CD4-positive, alpha-beta T cell treated with Interleukin-4 for 4 hours (primary cell): ENCODE data around the gene TSHR.
"Not testable (repeated sequence)": the region's sequence is repeated elsewhere in the genome, so short reads cannot be mapped to it uniquely, and the experiment has no call there.

ENCODE experiments used
- DNase-seq: peaks from one replicate; pipeline ENCODE4 v3.0.0-alpha.2; 2020

TSHR gene

GRCh38 chr14:81087230-81087629 is 131.8 kb downstream of the TSHR start:
- no peak for DNase-seq

GRCh38 chr14:81091139-81091538 is 135.7 kb downstream of the TSHR start:
- DNase-seq: no peak

GRCh38 chr14:81091660-81092059 is 136.2 kb downstream of the TSHR start:
- no peak for DNase-seq

GRCh38 chr14:81093651-81094050 is 138.2 kb downstream of the TSHR start:
- no peak for DNase-seq

GRCh38 chr14:81095539-81095938 is 140.1 kb downstream of the TSHR start:
- no peak for DNase-seq

- DNase-seq: no peak
Observed at GRCh38 chr14:81096656-81097055, 141.2 kb downstream of the TSHR start.

- no peak for DNase-seq
Observed at GRCh38 chr14:81102217-81102616, 146.8 kb downstream of the TSHR start.

- no peak for DNase-seq
Observed at GRCh38 chr14:81103443-81103842, 148.0 kb downstream of the TSHR start.

- no peak for DNase-seq
Observed at GRCh38 chr14:81105378-81105777, 150.0 kb downstream of the TSHR start.

GRCh38 chr14:81105961-81106360 is 150.5 kb downstream of the TSHR start:
- no peak for DNase-seq

GRCh38 chr14:81110186-81110585 is 154.8 kb downstream of the TSHR start:
- no peak for DNase-seq

- DNase-seq: no peak
Observed at GRCh38 chr14:81113176-81113575, 157.8 kb downstream of the TSHR start.

- not testable (repeated sequence) for DNase-seq
Observed at GRCh38 chr14:81113945-81114820, 158.8 kb downstream of the TSHR start.

- DNase-seq: no peak
Observed at GRCh38 chr14:81120501-81120900, 165.1 kb downstream of the TSHR start.

GRCh38 chr14:81122326-81122725 is 166.9 kb downstream of the TSHR start:
- DNase-seq: no peak

- DNase-seq: no peak
Observed at GRCh38 chr14:81123811-81124210, 168.4 kb downstream of the TSHR start.

GRCh38 chr14:81125536-81125935 is 170.1 kb downstream of the TSHR start:
- no peak for DNase-seq

GRCh38 chr14:81127785-81128184 is 172.4 kb downstream of the TSHR start:
- no peak for DNase-seq

GRCh38 chr14:81129242-81129641 is 173.8 kb downstream of the TSHR start:
- no peak for DNase-seq

GRCh38 chr14:81132468-81132867 is 177.0 kb downstream of the TSHR start:
- no peak for DNase-seq

GRCh38 chr14:81133400-81133799 is 178.0 kb downstream of the TSHR start:
- no peak for DNase-seq

GRCh38 chr14:81137316-81137715 is 181.9 kb downstream of the TSHR start:
- no peak for DNase-seq

GRCh38 chr14:81138429-81138828 is 183.0 kb downstream of the TSHR start:
- no peak for DNase-seq

- DNase-seq: no peak
Observed at GRCh38 chr14:81141426-81141825, 186.0 kb downstream of the TSHR start.

GRCh38 chr14:81143793-81144192 is 188.4 kb downstream of the TSHR start:
- DNase-seq: no peak
